Neural cell (in vitro differentiated cells): ENCODE measurements around the gene PIEZO1. TPM values are rescaled to one million over a fixed set of nuclear protein-coding genes. Genes with fewer than 3 reads are reported as not detected.

Experiments
- H2AFZ ChIP-seq: fragments of 200-600, 300-800 bp; sonication (generic), shearing (Covaris generic); 2 replicates; pipeline ENCODE4 v1.6.0; 2014; ENCODE audit warnings: low read depth, mild to moderate bottlenecking, antibody characterized with exemption, low read length, moderate library complexity
- H3F3A ChIP-seq: fragments of 200-600 bp; shearing (Covaris generic); 2 replicates; pipeline ENCODE4 v1.6.1; 2016; ENCODE audit warnings: mild to moderate bottlenecking, moderate library complexity, mixed read lengths, antibody characterized with exemption, low read length; ENCODE audit not compliant: insufficient read depth, poor library complexity, severe bottlenecking
- H3K27ac ChIP-seq: fragments of 200-600, 300-800 bp; sonication (generic), shearing (Covaris generic); 2 replicates; pipeline ENCODE4 v1.5.1; 2014; ENCODE audit warnings: mild to moderate bottlenecking, low read length, moderate library complexity
- H3K27me3 ChIP-seq: fragments of 300-800, 200-600 bp; sonication (generic), shearing (Covaris generic); 2 replicates; pipeline ENCODE4 v1.6.0; 2014; ENCODE audit warnings: mild to moderate bottlenecking, low read depth, low read length, moderate library complexity; ENCODE audit not compliant: insufficient read depth
- H3K36me3 ChIP-seq: fragments of 300-800, 200-600 bp; sonication (generic), shearing (Covaris generic); 2 replicates; pipeline ENCODE4 v1.5.1; 2014; ENCODE audit warnings: mild to moderate bottlenecking, antibody characterized with exemption, low read length, moderate library complexity; ENCODE audit not compliant: insufficient read depth
- H3K4me2 ChIP-seq: fragments of 300-800, 200-600 bp; sonication (generic), shearing (Covaris generic); 2 replicates; pipeline ENCODE4 v1.6.0; 2014; ENCODE audit warnings: mild to moderate bottlenecking, low read length
- H3K4me3 ChIP-seq: fragments of 300-800, 200-600 bp; sonication (generic), shearing (Covaris generic); 2 replicates; pipeline ENCODE4 v1.5.1; 2014; ENCODE audit warnings: mild to moderate bottlenecking, low read length, moderate library complexity
- H3K79me2 ChIP-seq: fragments of 200-600 bp; shearing (Covaris generic); replicated peaks from 2 replicates; pipeline ENCODE4 v1.6.0; 2014; ENCODE audit warnings: mild to moderate bottlenecking, low read length, moderate library complexity; ENCODE audit not compliant: insufficient read depth
- H3K9ac ChIP-seq: fragments of 300-800, 200-600 bp; sonication (generic), shearing (Covaris generic); 2 replicates; pipeline ENCODE4 v1.6.1; 2016; ENCODE audit warnings: mild to moderate bottlenecking, low read length, mixed read lengths
- H3K9me2 ChIP-seq: fragments of 200-600 bp; shearing (Covaris generic); 2 replicates; pipeline ENCODE4 v1.6.1; 2016; ENCODE audit warnings: mild to moderate bottlenecking, low read length, mixed read lengths; ENCODE audit not compliant: insufficient read depth
- H3K9me3 ChIP-seq: fragments of 200-600, 300-800 bp; sonication (generic), shearing (Covaris generic); 2 replicates; pipeline ENCODE4 v1.6.1; 2016; ENCODE audit warnings: mild to moderate bottlenecking, mixed run types, low read length, moderate library complexity, mixed read lengths
- H4K20me1 ChIP-seq: fragments of 200-600 bp; shearing (Covaris generic); 2 replicates; pipeline ENCODE4 v1.6.1; 2016; ENCODE audit warnings: mild to moderate bottlenecking, mixed run types; ENCODE audit not compliant: insufficient read depth
- CTCF ChIP-seq: fragments of 450-650 bp; IDR thresholded peaks from 2 replicates; pipeline ENCODE4 v1.5.1; 2014; ENCODE audit warnings: antibody characterized with exemption, mild to moderate bottlenecking, moderate library complexity; ENCODE audit not compliant: poor library complexity, severe bottlenecking
- EP300 ChIP-seq: fragments of 450-650 bp; conservative IDR thresholded peaks from 2 replicates; pipeline ENCODE4 v1.6.1; 2014; ENCODE audit warnings: antibody characterized with exemption, mild to moderate bottlenecking, moderate library complexity; ENCODE audit not compliant: poor library complexity, severe bottlenecking
- EZH2 ChIP-seq: fragments of 200-600, 300-800 bp; shearing (Covaris generic), sonication (generic); IDR thresholded peaks from 2 replicates; pipeline ENCODE4 v1.6.1; 2014; ENCODE audit warnings: antibody characterized with exemption, low read length, borderline replicate concordance, mild to moderate bottlenecking; ENCODE audit not compliant: insufficient read depth, poor library complexity, severe bottlenecking
- MXI1 ChIP-seq: fragments of 450-650 bp; conservative IDR thresholded peaks from 2 replicates; pipeline ENCODE4 v1.6.1; 2014; ENCODE audit warnings: antibody characterized with exemption, mild to moderate bottlenecking; ENCODE audit not compliant: poor library complexity, severe bottlenecking
- POLR2AphosphoS5 ChIP-seq: IDR thresholded peaks from 2 replicates; pipeline ENCODE4 v1.6.1; 2012
- RAD21 ChIP-seq: fragments of 450-650 bp; conservative IDR thresholded peaks from 2 replicates; pipeline ENCODE4 v1.6.1; 2014; ENCODE audit warnings: antibody characterized with exemption, mild to moderate bottlenecking, moderate library complexity
- REST ChIP-seq: IDR thresholded peaks from 2 replicates; pipeline ENCODE4 v1.6.1; 2012; ENCODE audit warnings: borderline replicate concordance
- SMC3 ChIP-seq: fragments of 450-650 bp; conservative IDR thresholded peaks from 2 replicates; pipeline ENCODE4 v1.6.1; 2014; ENCODE audit warnings: antibody characterized with exemption, mild to moderate bottlenecking, moderate library complexity; ENCODE audit not compliant: poor library complexity
- TAF1 ChIP-seq: IDR thresholded peaks from 2 replicates; pipeline ENCODE4 v1.6.1; 2012; ENCODE audit warnings: low read depth
- polyA plus RNA-seq: library from polyadenylated mRNA; depleted of rRNA; stranded (reverse); fragments of >200 nt; gene quantifications from 2 replicates; pipeline ENCODE4 v1.2.3, GENCODE V29; 2014

PIEZO1 gene
- polyA plus RNA-seq, 1 donor from 2014 or later, result not detected

- Histone ChIP-seq H3K4me3 (no peak overlapping the region), H3K36me3 (no peaks in the 10 kb centered on the region), H3K79me2 (no peaks in the 10 kb centered on the region), H3K9me3 (no peaks in the 10 kb centered on the region), H3K9ac (no peak overlapping the region), H3K9me2 (no peaks in the 10 kb centered on the region), H2AFZ (no peak overlapping the region), H4K20me1 (no peaks in the 10 kb centered on the region), H3K4me2 (no peak overlapping the region), H3K27ac (no peak overlapping the region), H3F3A (no peaks in the 10 kb centered on the region), H3K27me3 (no peaks in the 10 kb centered on the region)
- TF ChIP-seq CTCF (no peak), SMC3 (no peak), EP300 (no peak), MXI1 (no peak), EZH2 (no peak), TAF1 (no peak), REST (no peak), RAD21 (no peak), POLR2AphosphoS5 (no peak)
These were observed 8.4 kb upstream of the PIEZO1 start for GRCh38 chr16:88793251-88793954.

- H3K4me3 ChIP-seq, result no peak overlapping the region
- no peak overlapping the region for H2AFZ ChIP-seq
- H3K9me3 ChIP-seq, result no peaks in the 10 kb centered on the region
These were observed 7.7 kb upstream of the PIEZO1 start for GRCh38 chr16:88792668-88793250.

More at GRCh38 chr16:88792668-88793250, 7.7 kb upstream of the PIEZO1 start:
- Histone ChIP-seq H3K36me3 (no peaks in the 10 kb centered on the region), H4K20me1 (no peaks in the 10 kb centered on the region), H3K27me3 (no peaks in the 10 kb centered on the region), H3K9me2 (no peaks in the 10 kb centered on the region), H3K4me2 (no peak overlapping the region), H3F3A (no peaks in the 10 kb centered on the region), H3K9ac (no peak overlapping the region), H3K27ac (no peak overlapping the region), H3K79me2 (no peaks in the 10 kb centered on the region)
- TF ChIP-seq POLR2AphosphoS5 (no peak), EZH2 (no peak), RAD21 (no peak), SMC3 (no peak), TAF1 (no peak), REST (no peak)
